HepG2 (cell line): Measurements from ENCODE around the gene ABCG8. TPM values are rescaled to one million over a fixed set of nuclear protein-coding genes. Genes with fewer than 3 reads are reported as not detected.
A peak's percentile ranks its signal among the peaks of the same experiment; 100 is the strongest.

Experiments used
- CCDC6 ChIP-seq: sonication (generic); formaldehyde crosslinking; IDR thresholded peaks from 2 replicates; pipeline ENCODE4 v1.8.1; 2022; ENCODE audit warnings: mild to moderate bottlenecking, missing genetic modification reagents, moderate library complexity
- CENPBD1 ChIP-seq: sonication (generic); formaldehyde crosslinking; IDR thresholded peaks from 2 replicates; pipeline ENCODE4 v1.8.0; 2022; ENCODE audit warnings: missing genetic modification reagents, low read depth, mild to moderate bottlenecking, borderline replicate concordance
- E2F5 ChIP-seq: sonication (generic); formaldehyde crosslinking; conservative IDR thresholded peaks from 2 replicates; pipeline ENCODE4 v1.4.0; 2020; ENCODE audit warnings: missing genetic modification reagents
- FOXA3 ChIP-seq: IDR thresholded peaks from 2 replicates; pipeline ENCODE4 v1.6.1; 2016; ENCODE audit warnings: missing genetic modification reagents, missing compliant biosample characterization
- HOXA7 ChIP-seq: sonication (generic); formaldehyde crosslinking; IDR thresholded peaks from 2 replicates; pipeline ENCODE4 v1.8.1; 2022; ENCODE audit warnings: mild to moderate bottlenecking, missing genetic modification reagents, moderate library complexity
- HOXD1 ChIP-seq: sonication (generic); formaldehyde crosslinking; IDR thresholded peaks from 2 replicates; pipeline ENCODE4 v1.5.0; 2020; ENCODE audit warnings: missing genetic modification reagents
- KDM4B ChIP-seq: sonication (generic); formaldehyde crosslinking; IDR thresholded peaks from 2 replicates; pipeline ENCODE4 v1.4.0; 2020; ENCODE audit warnings: missing genetic modification reagents
- PAX8 ChIP-seq: sonication (generic); formaldehyde crosslinking; IDR thresholded peaks from 2 replicates; pipeline ENCODE4 v1.8.0; 2022; ENCODE audit warnings: mild to moderate bottlenecking, missing genetic modification reagents, borderline replicate concordance
- PCBP1 ChIP-seq: fragments of 200-400 bp; formaldehyde crosslinking; IDR thresholded peaks from 2 replicates; pipeline ENCODE4 v1.6.1; 2017; ENCODE audit warnings: mild to moderate bottlenecking, low read depth, low read length, borderline replicate concordance
- SIN3B ChIP-seq: fragments of 150-350 bp; IDR thresholded peaks from 2 replicates; pipeline ENCODE4 v1.6.1; 2014; ENCODE audit warnings: low read length
- SRSF4 ChIP-seq: fragments of 200-400 bp; formaldehyde crosslinking; IDR thresholded peaks from one replicate; pipeline ENCODE4 v1.6.1; 2018; ENCODE audit warnings: mild to moderate bottlenecking, low read depth, low read length, moderate library complexity; ENCODE audit not compliant: poor library complexity, severe bottlenecking
- STAT6 ChIP-seq: sonication (generic); formaldehyde crosslinking; IDR thresholded peaks from 2 replicates; pipeline ENCODE4 v1.4.0; 2020; ENCODE audit warnings: missing genetic modification reagents, mild to moderate bottlenecking, borderline replicate concordance
- TRIM22 ChIP-seq: fragments of 450-650 bp; IDR thresholded peaks from 2 replicates; pipeline ENCODE4 v1.6.1; 2017
- USF2 ChIP-seq, 2 experiments: sonication (generic) in 1 of 2; formaldehyde crosslinking in 1 of 2; IDR thresholded peaks; 2 replicates each; pipeline versions ENCODE4 v1.5.1 to v1.6.1; 2011 to 2020; ENCODE audit warnings: borderline replicate concordance in 1 of 2, low read depth in 1 of 2, low read length in 1 of 2, mild to moderate bottlenecking in 1 of 2, missing genetic modification reagents in 1 of 2, moderate library complexity in 1 of 2
- ZNF430 ChIP-seq: sonication (generic); formaldehyde crosslinking; IDR thresholded peaks from 2 replicates; pipeline ENCODE4 v1.9.0; 2021; ENCODE audit warnings: mild to moderate bottlenecking, missing genetic modification reagents
- ZNF501 ChIP-seq: sonication (generic); formaldehyde crosslinking; IDR thresholded peaks from 2 replicates; pipeline ENCODE4 v1.5.1; 2020; ENCODE audit warnings: mild to moderate bottlenecking, moderate library complexity, missing genetic modification reagents
- ZNF572 ChIP-seq: sonication (generic); formaldehyde crosslinking; IDR thresholded peaks from 2 replicates; pipeline ENCODE4 v1.5.1; 2020; ENCODE audit warnings: mild to moderate bottlenecking, missing genetic modification reagents
- ZNF678 ChIP-seq: sonication (generic); formaldehyde crosslinking; IDR thresholded peaks from 2 replicates; pipeline ENCODE4 v1.4.0; 2020; ENCODE audit warnings: mild to moderate bottlenecking, missing genetic modification reagents
- ZNF746 ChIP-seq: sonication (generic); formaldehyde crosslinking; IDR thresholded peaks from 2 replicates; pipeline ENCODE4 v1.8.0; 2022; ENCODE audit warnings: mild to moderate bottlenecking, missing genetic modification reagents
- ZNF768 ChIP-seq: sonication (generic); formaldehyde crosslinking; IDR thresholded peaks from 2 replicates; pipeline ENCODE4 v1.4.0; 2020; ENCODE audit warnings: missing genetic modification reagents
- ZNF775 ChIP-seq: sonication (generic); formaldehyde crosslinking; IDR thresholded peaks from 2 replicates; pipeline ENCODE4 v1.4.0; 2020; ENCODE audit warnings: missing genetic modification reagents, mild to moderate bottlenecking, moderate library complexity, borderline replicate concordance
- ZSCAN29 ChIP-seq: sonication (generic); formaldehyde crosslinking; conservative IDR thresholded peaks from 2 replicates; pipeline ENCODE4 v1.4.0; 2020; ENCODE audit warnings: mild to moderate bottlenecking, missing genetic modification reagents
- polyA plus RNA-seq, 8 experiments: library from polyadenylated mRNA; depleted of rRNA in 3 of 8; stranded (reverse) in 7 of 8; unstranded in 1 of 8; fragments of >200 nt; fragmentation: Illumina TruSeq in 4 of 8; extraction: Trizol in 4 of 8; gene quantifications; 2 replicates each; pipeline versions ENCODE4 v1.2.1 to v1.2.3, GENCODE V29; 2011 to 2016; ENCODE audit warnings: low read depth in 4 of 8, missing spikeins in 1 of 8, mixed read lengths in 1 of 8; ENCODE audit not compliant: insufficient read depth in 1 of 8
- total RNA-seq, 5 experiments: library from RNA; depleted of rRNA; stranded (reverse); fragments of >200 nt; fragmentation: Illumina TruSeq; extraction: Trizol; gene quantifications; 2 replicates each; pipeline ENCODE4 v1.2.3, GENCODE V29; 2016; ENCODE audit warnings: low read depth in 1 of 5

The ABCG8 gene
- total and polyA plus RNA-seq, 2 of the 13 experiments (the other 11 are each of a cell fraction or from before 2014, with no cell fraction given) = 8.1 to 8.8 TPM

GRCh38 chr2:43842866-43843226, 4.1 kb downstream of the ABCG8 start (continued):
- no peak for TF ChIP-seq KDM4B (CRISPR knock-in tag)
- no peak for TF ChIP-seq ZNF572 (CRISPR knock-in tag)
- TF ChIP-seq PCBP1 = no peak
- no peak for TF ChIP-seq SIN3B
- TF ChIP-seq HOXD1 (CRISPR knock-in tag) = no peak
- TF ChIP-seq SRSF4 = no peak
- TF ChIP-seq CENPBD1 (CRISPR knock-in tag) = no peak
- TF ChIP-seq E2F5 (CRISPR knock-in tag) = no peak
- no peak for TF ChIP-seq ZNF746 (CRISPR knock-in tag)
- no peak for TF ChIP-seq USF2 (IDR thresholded peaks at IDR 0.05; ENCODE audit: low read depth, low read length)
- no peak for TF ChIP-seq USF2 (CRISPR knock-in tag; IDR thresholded peaks at IDR 0.05; ENCODE audit: borderline replicate concordance)
- TF ChIP-seq ZNF678 = no peak
- 0 out of 2 replicates have a peak, but pooled peaks have one; percentile 10 for TF ChIP-seq ZSCAN29 (CRISPR knock-in tag)
- TF ChIP-seq ZNF775 (CRISPR knock-in tag) = 0 out of 2 replicates have a peak, but pooled peaks have one; percentile 11
- no peak for TF ChIP-seq ZNF501 (CRISPR knock-in tag)
- 0 out of 2 replicates have a peak, but pooled peaks have one; percentile 62 for TF ChIP-seq HOXA7
- TF ChIP-seq TRIM22 = no peak
- 0 out of 2 replicates have a peak, but pooled peaks have one; percentile 3 for TF ChIP-seq FOXA3 (CRISPR knock-in tag)
- TF ChIP-seq CCDC6 (CRISPR knock-in tag) = no peak
- TF ChIP-seq STAT6 (CRISPR knock-in tag) = 0 out of 2 replicates have a peak, but pooled peaks have one; percentile 48
- TF ChIP-seq ZNF430 (CRISPR knock-in tag) = 0 out of 2 replicates have a peak, but pooled peaks have one; percentile 16
- TF ChIP-seq PAX8 (CRISPR knock-in tag) = no peak
- TF ChIP-seq ZNF768 (CRISPR knock-in tag) = no peak
